ENCODE data around the gene NBPF1.
"Not testable (repeated sequence)": the region's sequence is repeated elsewhere in the genome, so short reads cannot be mapped to it uniquely, and the experiment has no call there.

Gene NBPF1

DNA sequence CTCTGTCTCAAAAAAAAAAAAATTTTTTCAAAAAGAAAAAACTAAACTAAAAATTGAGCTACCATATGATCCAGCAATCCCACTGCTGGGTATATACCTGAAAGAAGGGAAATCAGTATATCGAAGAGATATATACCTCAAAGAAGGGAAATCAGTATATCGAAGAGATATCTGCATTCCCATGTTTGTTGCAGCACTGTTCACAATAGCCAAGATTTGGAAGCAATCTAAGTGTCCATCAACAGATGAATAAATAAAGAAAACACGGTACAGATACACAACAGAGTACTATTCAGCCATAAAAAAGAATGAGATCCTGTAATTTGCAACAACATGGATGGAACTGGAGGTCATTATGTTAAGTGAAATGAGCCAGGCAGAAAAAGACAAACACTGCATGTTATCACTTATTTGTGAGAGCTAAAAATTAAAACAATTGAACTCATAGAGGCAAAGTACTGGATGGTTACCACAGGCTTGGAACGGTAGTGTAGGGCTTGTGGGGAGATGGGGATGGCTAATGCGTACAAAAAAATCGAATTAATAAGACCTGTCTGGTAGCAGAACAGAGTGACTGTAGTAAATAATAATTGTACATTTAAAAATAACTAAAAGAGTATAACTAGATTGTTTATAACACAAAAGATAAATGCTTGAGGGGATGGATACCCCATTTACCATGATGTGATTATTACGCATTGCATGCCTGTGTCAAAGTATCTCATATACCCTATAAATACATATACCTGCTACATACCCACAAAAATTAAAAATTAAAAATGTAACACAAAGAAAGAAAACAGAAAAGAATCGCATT, 28.0 kb upstream of the NBPF1 start:
- DNase-seq: peak; percentile 4

GRCh38 chr1:16639091-16640031, 26.0 kb upstream of the NBPF1 start:
- peak; percentile 0 for DNase-seq

GRCh38 chr1:16637941-16638778, 24.8 kb upstream of the NBPF1 start:
- peak; percentile 0 for DNase-seq

DNA sequence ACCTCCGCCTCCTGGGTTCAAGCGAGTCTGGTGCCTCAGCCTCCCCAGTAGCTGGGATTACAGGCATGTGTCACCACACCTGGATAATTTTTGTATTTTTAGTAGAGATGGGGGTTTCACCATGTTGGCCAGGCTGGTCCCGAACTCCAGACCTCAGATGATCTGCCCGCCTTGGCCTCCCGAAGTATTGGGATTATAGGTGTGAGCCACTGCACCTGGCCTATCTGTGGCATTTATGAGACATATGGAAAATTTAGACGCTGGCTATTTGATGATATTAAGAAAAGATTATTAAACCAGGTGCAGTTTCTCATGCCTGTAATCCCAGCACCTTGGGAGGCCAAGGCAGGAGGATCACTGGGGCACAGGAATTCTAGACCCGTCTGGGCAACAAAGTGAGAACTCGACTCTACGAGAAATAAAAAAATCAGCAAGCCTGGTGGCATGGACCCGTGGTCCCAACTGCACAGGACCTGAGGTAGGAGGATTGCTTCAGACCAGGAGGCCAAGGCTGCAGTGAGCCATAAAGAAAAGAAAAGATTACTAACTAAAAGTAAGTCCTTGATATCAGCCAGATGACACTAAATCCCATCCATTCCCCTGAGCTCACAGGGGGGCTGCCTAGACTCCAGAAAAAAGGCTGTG, 23.3 kb upstream of the NBPF1 start:
- DNase-seq: not testable (repeated sequence)

GRCh38 chr1:16635959-16636358, 22.6 kb upstream of the NBPF1 start:
- DNase-seq: not testable (repeated sequence)

DNA sequence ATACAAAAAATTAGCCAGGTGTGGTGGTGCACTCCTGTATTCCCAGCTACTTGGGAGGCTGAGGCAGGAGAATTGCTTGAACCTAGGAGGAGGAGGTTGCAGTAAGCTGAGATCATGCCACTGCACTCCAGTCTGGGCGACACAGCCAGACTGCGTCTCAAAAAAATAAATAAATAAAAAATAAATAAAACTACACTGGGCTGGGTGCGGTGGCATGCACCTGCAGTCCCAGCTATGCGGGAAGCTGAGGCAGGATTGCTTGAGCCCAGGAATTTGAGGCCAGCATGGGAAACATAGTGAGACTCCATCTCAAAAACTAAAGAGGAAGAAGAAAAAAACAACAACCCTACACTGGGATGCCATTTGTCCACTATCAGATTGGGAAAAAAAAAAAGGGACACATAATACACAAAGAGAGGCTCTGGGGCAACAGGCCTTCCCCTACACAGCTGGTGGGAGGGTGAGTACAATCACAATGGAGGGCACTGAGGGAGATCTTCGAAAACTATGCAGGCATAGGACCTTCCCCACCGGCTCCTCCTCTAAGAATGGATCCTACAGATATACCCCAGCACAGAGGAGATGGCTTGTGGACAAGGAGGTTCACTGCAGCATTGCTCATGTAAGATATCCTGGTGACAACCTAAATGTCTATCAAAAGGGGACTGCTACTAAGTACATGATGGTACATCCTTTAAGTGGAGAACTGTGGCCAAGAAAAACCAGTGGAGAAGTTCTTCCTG, 20.3 kb upstream of the NBPF1 start:
- DNase-seq: not testable (repeated sequence)

DNA sequence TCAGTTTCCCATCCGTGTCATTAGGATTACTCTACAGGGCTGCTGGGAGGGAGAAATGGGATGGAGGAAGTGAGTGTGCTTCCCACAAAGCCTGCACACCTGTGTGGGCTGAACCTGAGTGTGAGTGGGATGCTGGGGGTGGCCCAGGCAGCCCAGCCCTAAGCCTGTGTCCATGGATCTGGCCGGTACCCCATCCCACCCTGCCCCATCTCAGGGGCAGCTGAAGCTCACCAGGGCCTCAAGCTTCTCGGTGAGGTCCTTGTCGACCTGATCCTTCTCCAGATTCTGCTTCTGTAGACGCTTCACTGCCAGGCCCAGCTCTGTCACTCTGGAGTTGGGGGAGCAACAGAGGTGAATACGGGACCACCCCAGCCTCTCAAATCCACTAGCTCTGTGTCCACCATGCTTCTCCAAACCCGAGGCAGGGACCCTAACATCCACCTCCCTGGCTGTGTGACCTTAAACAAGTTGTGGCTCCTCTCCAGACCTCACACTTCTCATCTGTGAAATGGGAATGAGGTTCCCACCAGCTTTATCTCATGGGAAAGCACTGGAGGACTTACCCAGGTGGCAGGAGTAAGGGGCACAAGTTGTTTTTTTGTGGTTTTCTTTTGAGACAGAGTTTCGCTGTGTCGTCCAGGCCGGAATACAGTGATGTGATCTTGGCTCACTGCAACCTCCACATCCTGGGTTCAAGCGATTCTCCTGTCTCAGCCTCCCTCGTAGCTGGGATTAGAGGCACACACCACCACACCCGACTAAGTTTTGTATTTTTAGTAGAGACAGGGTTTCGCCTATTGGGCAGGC, 18.9 kb upstream of the NBPF1 start:
- not testable (repeated sequence) for DNase-seq

DNA sequence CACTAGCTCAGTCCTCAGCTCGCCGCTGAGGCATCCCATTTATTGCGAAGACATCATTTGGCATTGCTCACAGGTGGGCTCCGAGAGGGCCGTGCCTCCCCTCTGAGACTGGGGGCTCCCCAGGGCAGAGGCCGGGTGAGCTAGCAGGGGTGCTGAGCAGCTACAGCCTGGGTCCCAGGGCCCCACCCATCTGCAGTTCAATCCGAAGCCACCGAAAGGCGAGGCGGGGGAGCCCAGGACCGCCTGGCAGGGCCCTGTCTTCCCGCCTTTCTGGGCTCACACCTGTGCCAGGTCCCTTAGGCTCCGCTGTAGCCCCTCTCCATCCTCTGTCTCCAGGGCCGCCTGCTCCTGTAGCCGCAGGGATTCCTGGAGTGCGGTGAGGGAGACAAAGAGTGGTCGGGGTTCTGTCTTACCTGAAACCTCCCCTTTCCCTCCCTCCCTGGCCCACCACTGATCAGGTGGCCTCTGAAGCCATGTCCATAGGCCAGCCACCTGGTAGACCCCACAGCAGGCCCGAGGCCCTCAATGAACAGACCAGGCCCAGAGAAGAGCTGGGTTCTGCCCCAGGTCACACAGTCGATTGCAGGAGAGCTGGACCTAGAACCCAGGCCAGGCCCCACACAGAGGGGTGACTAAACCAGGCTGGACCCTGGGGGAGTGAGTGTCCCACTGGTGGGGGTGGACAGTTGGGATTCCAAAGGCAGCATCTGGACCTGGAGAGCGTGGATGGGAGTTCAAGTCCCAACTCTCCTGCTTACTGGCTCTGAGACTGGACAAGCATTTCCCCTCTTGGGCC, 18.1 kb upstream of the NBPF1 start:
- no peak for DNase-seq

GRCh38 chr1:16630661-16631247, 17.4 kb upstream of the NBPF1 start:
- no peak for DNase-seq

DNA sequence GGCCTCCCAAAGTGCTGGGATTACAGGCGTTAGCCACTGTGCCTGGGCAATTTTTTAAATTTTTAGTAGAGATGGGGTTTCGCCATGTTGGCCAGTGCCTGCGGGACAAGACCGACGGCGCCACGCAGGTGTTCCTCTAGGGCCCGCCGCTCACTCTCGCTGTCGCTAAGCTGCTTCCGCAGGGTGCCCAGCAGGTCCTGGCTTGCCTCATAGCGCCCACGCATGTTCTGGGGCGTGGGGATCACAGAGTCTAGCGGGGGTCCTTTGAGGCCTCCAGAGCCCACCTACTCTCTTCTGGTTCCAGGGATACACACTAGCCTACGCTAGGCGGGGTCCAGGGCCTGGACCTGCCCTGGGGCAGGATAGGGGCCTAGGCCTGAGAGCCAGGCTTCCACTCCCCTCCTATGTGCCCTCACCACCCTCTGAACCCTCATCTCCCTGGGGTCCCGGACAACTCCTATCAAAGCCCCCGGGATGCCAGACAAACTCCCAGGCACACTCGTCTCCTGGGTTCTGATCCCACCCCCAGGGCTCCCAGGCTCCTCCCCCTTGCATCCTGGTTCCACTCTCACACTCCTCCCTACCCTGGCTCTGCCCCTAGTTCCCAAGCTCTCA, 16.7 kb upstream of the NBPF1 start:
- DNase-seq: not testable (repeated sequence)

- DNase-seq: no peak
Measured at GRCh38 chr1:16628361-16629111, 15.2 kb upstream of the NBPF1 start.

DNA sequence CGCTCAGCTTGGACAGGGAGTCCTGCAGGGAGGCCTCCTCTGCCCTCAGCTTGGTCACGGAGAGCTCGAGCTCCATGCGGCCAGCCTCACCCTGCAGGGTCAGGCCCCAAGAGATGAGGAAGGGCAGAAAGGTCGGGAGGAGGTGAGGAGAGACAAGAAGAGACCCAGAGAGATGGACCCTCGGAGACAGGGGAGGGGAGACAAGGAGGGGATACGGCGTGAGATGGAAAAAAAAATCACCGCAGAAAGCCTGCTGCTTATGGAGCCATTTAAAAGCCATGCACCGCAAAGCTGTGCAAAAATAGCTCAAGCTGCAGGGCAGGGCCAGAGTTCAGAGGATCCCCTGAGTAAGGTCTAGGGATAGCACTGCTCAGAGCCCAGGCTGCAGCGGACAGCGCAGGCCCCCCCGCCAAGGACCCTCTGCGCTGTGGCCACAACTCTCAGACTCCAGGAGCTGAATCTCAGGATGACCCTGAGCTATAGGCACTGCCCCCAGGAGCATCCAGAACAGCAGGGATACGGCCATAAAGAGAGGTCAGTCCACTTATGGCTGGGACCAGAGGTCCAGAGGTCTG, 13.1 kb upstream of the NBPF1 start:
- not testable (repeated sequence) for DNase-seq

DNA sequence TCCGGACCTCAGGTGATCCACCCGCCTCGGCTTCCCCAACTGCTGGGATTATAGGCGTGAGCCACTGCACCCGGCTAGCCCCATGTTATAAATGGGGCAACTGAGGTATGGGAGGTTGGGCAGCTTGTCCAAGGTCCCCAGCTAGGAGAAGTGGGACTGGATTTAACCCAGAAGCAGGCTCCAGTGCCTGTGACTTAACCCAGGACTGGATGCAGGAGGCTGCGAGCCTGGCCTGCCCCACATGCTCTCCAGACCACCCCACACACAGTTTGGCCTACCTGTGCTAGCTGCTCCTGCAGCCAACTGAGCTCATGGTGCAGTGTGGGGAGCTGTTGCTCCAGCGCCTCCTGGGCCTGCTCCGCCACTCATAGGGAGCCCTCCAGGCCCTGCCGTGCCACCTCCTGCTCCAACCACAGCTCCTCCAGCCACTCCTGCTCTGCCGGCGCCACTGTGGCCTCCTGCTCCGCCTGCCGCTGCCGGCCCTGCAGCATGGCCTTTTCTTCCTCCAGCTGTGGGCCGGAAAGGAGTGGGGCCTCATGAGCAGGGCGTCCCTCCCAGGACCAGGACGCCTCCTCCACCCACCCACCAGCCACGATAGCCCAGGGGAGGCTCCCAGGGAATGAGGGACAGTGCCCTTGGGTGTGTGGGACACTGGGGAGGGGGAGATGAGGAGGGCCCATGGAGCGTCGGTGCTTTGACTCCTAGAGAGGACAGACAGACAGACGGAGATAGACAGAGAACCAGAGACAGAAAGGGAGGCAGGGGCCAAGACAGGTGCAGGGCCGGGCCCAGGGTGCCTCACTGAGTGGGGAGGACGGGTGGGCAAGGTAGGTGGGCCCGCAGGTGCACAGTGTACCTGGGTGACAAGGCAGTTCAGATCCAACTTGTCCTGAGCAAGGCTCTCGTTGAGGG, 12.4 kb upstream of the NBPF1 start:
- DNase-seq: no peak

GRCh38 chr1:16623812-16624719, 10.7 kb upstream of the NBPF1 start:
- not testable (repeated sequence) for DNase-seq

- not testable (repeated sequence) for DNase-seq
Measured at GRCh38 chr1:16623337-16623736, 10.0 kb upstream of the NBPF1 start.

All from activated CD4-positive, alpha-beta T cell treated with anti-CD3 and anti-CD28 coated beads, Interleukin-10, Interleukin-2, amounts not matched to agents 100 ng/mL and 50 ng/mL, durations not matched to agents 16 hours and 8 hours (primary cell).